Stimulated activated CD4-positive, alpha-beta T cell treated with anti-CD3 and anti-CD28 coated beads, Interleukin-15, amount 100 ng/mL, for 24 hours (primary cell): ENCODE results near the gene CYYR1.

Source experiments
- DNase-seq: peaks from one replicate; pipeline ENCODE4 v3.0.0-alpha.2; 2020

CYYR1 gene

GRCh38 chr21:26572702-26573381, at the start of gene CYYR1:
CYYR1 (minus strand) TSS chr21:26573286; CDS start chr21:26572940, 346 bp downstream.
- DNase-seq = peak; percentile 0

- no peak for DNase-seq
These were observed 44.1 kb upstream of the CYYR1 start for GRCh38 chr21:26617176-26617575.

- no peak for DNase-seq
These were observed 41.2 kb upstream of the CYYR1 start for GRCh38 chr21:26614251-26614650.

GRCh38 chr21:26599261-26599660, 26.2 kb upstream of the CYYR1 start:
- DNase-seq = no peak

GRCh38 chr21:26597981-26598380, 24.9 kb upstream of the CYYR1 start:
- DNase-seq = no peak

GRCh38 chr21:26597031-26597430, 23.9 kb upstream of the CYYR1 start:
- DNase-seq = no peak

- no peak for DNase-seq
These were observed 22.9 kb upstream of the CYYR1 start for GRCh38 chr21:26595971-26596370.

- DNase-seq = no peak
These were observed 20.7 kb upstream of the CYYR1 start for GRCh38 chr21:26593800-26594199.

- no peak for DNase-seq
These were observed 18.5 kb upstream of the CYYR1 start for GRCh38 chr21:26591543-26591942.

GRCh38 chr21:26588446-26588845, 15.4 kb upstream of the CYYR1 start:
- no peak for DNase-seq

- DNase-seq = no peak
These were observed 14.7 kb upstream of the CYYR1 start for GRCh38 chr21:26587736-26588201.

GRCh38 chr21:26583769-26584168, 10.7 kb upstream of the CYYR1 start:
- no peak for DNase-seq

- DNase-seq = no peak
These were observed 8.7 kb upstream of the CYYR1 start for GRCh38 chr21:26581818-26582217.

- DNase-seq = no peak
These were observed 897 bp downstream of the CYYR1 start for GRCh38 chr21:26572076-26572701.

- DNase-seq = no peak
These were observed 2.9 kb downstream of the CYYR1 start for GRCh38 chr21:26570203-26570602.

- DNase-seq = no peak
These were observed 7.5 kb downstream of the CYYR1 start for GRCh38 chr21:26565546-26565945.

GRCh38 chr21:26565111-26565510, 8.0 kb downstream of the CYYR1 start:
- DNase-seq = no peak

GRCh38 chr21:26563856-26564503, 9.1 kb downstream of the CYYR1 start:
- no peak for DNase-seq

- no peak for DNase-seq
These were observed 12.5 kb downstream of the CYYR1 start for GRCh38 chr21:26560612-26561011.

GRCh38 chr21:26559099-26559498, 14.0 kb downstream of the CYYR1 start:
- no peak for DNase-seq

- DNase-seq = no peak
These were observed 16.0 kb downstream of the CYYR1 start for GRCh38 chr21:26557106-26557505.

GRCh38 chr21:26555540-26556146, 17.4 kb downstream of the CYYR1 start:
- DNase-seq = no peak

- no peak for DNase-seq
These were observed 18.7 kb downstream of the CYYR1 start for GRCh38 chr21:26554365-26554764.

GRCh38 chr21:26553898-26554297, 19.2 kb downstream of the CYYR1 start:
- DNase-seq = no peak
